ENCODE measurements around the gene TRAPPC3.

Gene TRAPPC3

DNA sequence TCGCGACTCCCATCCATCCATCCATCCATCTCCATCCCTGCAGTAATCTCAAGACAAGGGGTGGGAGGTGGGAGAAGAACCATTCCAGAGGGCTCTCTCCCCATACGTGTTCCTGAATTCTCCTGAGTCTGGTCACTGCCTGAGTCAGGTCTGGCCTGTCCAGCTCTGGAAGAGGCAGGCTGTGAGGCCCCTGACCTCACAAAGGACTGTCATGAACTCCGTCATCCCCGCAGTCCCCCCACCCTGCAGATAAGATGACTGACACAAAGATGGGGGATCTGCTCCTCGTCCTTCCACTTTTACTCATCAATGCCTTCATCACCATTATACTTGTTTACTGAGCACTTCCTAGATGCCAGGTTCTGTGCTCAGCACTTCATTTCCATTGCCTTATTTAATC is 5.0 kb upstream of the TRAPPC3 start:
- no peak for DNase-seq (ENCODE audit: low spot score)

DNA sequence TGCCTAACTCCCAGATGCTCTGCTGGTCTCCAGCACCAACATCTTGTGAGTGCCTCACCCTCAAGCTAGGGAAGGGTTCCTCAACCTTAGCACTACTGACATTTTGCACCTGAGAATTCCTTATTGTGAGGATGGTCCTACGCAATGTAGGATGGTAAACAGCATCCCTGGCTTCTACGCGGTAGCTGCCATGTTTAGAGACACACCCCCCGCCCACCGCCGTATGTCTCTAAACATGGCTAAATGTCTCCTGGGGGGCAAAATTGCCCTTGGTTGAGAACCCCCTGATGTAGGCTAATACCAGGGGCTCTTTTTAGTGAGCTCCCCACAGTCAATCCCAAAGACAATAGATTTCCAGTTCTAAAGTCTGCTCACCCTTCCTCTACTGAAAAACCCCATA is 4.2 kb upstream of the TRAPPC3 start:
- DNase-seq (ENCODE audit: low spot score) = no peak

DNA sequence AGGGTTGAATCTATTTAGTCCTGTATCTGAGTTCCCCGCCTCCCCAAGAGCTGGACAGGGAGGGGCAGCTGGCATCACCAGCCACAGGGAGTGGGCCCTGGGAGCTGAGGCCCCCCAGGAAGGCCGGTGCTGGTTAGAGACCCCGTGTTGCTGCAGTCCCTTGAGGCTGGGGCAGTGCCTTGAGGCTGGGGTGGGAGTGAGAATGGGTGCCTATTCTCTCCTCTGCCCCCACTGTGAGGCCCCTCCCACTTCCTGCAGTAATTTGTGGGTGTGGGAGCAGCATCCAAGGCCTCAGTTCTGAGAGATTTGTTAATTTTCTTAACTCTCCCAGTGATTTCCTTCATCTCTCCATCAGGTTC is 2.5 kb upstream of the TRAPPC3 start:
- no peak for DNase-seq (ENCODE audit: low spot score)

DNA sequence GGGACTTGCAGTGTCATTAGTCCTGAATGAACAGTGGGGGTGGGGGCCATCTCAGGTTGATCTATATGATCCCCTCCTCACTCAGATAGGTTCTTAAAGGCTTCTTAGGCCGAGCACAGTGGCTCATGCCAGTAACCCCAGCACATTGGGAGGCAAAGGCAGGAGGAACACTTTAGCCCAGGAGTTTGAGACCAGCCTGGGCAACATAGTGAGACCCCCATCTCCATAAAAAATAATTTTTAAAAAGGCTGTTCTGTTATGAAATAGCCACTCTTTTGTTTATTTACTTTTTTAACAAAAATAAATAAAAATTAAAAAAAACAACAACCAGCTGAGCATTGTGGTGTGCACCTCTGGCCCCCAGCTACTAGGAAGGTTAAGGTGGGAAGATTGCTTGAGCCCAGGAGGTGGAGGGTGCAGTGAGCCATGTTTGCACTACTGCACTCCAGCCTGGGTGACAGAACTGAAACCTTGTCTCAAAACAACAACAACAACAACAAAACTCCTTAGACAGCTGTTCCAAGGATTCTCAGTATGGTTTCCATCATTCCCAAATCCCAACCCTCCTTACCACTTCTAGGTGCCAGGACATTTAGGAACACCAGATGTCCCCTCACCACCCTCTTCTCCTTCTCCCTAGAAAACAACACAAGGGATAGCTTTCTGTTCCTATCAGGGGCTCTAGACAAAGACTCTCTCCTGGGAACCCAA is 2.0 kb upstream of the TRAPPC3 start:
- no peak for DNase-seq (ENCODE audit: low spot score)

DNA sequence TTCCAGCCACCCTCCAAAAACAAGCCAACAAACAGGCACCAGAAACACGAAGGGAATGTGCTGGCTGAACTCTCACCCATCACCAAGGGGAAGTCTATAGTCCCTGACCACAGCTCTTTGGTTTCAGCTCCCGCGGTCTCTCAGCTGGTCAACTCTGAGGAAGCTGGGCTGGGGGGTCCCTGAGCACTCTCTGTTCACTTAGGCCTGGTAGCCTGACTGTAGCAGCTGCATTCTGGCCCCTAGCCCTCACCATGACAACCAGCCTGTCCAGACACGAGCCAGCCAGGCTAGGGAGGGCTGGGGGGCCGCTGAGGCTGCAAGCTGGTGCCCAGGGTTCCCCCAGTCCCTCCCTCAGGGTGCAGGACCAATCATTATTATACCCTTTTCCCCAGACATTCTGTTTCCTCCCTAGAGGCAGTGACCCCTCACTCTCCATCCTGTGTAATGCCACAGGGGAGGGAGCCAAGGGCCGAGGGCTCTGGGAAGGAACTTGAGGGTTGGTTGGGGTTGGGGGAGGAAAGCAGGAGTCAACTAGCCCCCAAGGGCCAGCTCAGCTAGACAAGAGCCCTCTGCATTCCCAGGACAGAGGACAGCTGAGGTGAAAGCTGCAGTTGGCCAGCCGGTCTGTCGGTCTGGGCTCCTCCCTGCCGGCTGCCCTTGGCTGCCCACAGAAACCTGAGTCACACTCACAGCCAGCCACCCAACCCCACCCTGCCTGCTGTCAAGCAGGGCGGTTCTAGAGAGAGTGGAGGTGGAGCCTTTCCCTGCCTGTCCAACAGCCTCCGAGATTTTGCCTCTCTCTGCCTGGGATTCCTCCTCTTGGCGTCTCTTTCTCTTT is 1.2 kb upstream of the TRAPPC3 start:
- peak; percentile 86 for DNase-seq (ENCODE audit: low spot score)

DNA sequence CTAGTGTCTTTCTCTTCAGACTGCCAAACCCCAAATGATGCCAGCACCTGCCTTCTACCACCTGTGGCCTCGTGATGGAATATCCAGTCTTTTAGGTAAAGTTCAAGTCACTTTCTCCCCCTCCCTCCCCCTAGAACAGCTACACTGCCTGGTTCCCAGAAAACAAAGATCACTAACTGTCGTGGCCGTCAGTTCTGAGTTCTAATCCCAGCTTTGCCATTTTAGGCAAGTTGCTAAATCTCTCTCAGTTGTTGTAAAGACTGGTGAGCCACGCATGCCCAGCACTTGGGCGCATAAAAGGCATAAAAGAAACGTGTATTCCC is 648 bp upstream of the TRAPPC3 start:
- DNase-seq (ENCODE audit: low spot score) = no peak

DNA sequence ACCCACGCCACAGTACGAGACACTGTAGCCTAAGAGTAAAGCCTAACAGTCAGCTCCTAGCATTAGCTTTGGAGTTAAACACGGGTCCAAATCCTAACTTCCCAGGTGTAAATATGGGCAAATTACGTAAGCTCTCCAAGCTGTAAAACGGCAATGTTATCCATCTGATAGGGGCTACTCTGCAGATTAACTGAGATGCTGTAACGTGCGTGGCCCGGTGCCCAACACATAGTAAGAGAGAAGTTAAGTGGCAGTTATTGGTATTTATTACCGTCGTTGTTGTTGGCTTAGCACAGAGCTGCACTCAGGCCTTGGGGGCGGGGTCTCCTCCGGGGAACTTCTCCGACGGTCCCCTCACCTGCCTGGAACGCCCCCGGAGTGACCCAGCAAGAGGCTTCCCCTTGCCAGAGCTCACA is 457 bp downstream of the TRAPPC3 start:
- DNase-seq (ENCODE audit: low spot score) = no peak

DNA sequence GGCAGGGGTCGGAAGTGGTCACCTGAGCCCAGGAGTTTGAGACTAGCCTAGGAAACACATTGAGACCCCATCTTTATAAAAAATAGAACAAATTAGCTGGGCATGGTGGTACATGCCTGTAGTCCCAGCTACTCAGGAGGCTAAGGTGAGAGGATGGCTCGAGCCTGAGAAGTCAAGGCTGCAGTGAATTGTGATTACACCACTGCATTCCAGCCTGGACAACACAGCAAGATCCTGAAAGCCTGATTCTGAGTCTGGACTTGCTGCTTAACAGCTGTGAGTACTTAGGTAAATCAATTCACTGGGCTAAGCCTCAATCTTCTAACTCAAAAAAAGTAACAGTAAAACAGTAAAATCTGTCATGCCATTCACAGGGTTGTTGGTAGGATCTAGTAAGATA is 4.9 kb downstream of the TRAPPC3 start:
- DNase-seq (ENCODE audit: low spot score) = no peak

DNA sequence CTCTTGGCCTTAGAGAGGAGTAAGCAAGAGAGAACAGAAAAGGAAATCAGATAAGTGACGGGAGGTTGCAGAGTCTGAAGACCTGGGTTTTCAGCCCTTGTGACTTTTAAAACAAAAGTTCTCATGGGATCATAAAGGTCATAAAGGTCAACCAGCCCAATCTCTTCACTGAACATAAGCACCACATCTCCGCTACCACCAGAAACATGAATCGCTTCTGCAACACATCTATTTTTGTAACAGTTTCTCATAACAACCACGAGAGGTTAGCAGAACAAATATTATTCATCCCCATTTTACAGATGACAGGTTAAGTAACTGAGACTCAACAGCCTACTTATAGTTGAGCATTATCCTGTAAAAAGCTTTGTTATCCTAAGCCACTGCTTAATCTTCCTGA is 5.9 kb downstream of the TRAPPC3 start:
- no peak for DNase-seq (ENCODE audit: low spot score)

DNA sequence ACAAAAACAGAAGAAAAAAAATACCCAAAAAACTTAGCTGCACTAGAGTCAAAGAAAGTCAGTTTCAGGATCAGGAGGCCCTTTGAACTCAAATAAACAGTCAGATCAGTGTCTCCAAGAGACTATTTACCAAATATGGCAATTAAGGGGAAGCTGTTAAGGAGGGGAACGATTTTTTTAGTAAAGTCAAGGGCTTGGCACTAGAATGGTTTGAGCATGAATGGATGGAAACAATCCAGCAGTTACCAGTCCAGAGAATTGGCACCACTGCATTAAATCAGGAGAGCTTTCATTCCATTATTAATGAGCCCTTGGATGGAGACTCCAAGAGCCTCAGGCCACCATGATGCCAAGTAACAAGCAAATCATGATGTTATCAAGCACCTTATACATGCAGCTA is 7.2 kb downstream of the TRAPPC3 start:
- DNase-seq (ENCODE audit: low spot score) = no peak

DNA sequence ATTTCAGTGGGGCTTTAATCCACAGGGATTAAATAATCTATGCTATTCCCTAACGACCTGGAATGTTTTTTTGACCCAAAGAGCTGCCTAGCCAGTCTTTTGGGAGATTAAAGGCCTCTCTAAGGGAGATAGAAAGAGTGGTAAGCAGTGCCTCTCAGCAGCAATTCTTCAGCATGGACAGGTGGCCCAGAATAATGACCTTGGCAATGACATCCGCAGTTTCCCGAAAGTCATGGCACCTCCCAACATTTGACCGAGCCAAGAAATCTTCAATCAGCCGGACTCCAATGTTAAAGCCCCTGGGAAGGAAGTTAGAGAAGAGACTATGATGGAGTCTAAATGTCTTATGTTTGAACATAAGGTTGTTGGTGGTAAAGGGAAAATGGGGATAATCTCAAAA is 9.8 kb downstream of the TRAPPC3 start:
- DNase-seq (ENCODE audit: low spot score) = no peak

DNA sequence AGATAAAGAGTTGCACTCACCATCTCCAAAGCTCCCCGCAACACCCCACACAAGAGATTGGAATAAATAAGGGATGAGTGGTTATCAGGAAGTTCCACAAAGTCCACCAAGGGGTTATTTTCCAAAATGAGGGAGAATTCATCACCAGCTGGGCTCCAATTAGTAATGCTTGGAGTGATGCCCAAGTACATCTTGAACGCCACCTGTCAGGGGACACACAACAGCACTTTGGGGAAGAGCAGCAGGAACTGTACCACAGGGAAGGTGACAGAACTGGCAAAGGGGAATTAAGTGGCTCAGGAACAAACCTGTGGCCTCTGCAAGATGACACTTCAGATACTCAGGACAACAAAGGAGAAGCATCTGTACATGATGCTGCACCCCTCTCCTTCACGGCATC is 11.5 kb downstream of the TRAPPC3 start:
- DNase-seq (ENCODE audit: low spot score) = no peak

DNA sequence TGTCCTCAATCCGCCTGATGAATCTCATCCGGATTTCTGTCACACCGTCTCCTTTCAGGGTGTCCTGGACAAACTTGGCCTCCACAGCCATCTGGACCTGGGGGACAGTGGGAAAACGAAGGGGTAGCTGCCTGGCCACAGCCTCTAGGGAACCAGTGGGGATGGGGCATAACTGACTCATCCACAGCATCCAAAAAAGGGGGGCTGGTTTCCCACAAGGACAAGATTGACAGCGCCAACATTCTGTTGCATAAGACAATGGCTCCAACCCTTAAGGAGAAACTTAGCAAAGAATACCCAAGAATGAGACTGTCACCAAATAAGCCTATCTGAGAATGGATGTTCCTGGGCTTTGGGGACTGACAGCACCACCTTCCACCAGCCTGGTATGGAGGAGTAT is 12.1 kb downstream of the TRAPPC3 start:
- no peak for DNase-seq (ENCODE audit: low spot score)

DNA sequence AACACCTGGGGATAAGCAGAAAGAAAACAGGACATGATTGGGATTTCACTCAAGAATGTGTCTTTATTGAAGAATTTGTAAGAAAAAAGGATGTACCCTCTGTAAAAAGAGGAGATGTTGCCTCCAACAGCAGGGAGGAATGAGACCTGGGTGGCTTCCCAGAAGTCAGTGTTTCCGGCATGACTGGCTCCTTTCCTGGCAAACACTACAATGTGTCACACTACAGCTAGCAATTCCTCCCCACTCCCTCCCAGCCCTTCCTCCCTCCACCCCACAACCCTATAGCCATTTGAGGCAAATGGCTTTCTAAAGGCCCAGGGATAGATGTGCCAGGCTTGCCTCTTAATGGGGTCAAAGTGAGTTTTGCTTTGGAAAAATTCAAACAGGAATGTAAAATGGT is 12.8 kb downstream of the TRAPPC3 start:
- no peak for DNase-seq (ENCODE audit: low spot score)

DNA sequence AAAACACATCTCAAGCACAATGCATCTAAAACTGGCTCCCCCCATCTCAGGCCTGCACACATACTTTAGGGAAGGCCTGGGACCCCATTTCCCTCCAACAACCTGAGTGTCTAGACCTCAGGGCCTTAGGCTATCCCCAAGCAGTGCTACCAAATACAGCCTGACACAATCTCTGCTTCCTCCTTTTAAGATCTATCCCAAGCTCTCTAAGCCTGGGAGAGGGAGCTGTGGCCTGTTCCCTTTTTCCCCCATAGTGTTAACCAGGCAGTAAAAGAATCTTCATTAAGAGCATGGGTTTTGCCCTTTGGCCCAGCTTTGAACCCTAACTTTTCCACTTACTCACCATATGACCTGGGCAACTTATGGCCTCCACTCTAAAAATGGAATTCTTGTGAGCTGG is 13.5 kb downstream of the TRAPPC3 start:
- DNase-seq (ENCODE audit: low spot score) = no peak

DNA sequence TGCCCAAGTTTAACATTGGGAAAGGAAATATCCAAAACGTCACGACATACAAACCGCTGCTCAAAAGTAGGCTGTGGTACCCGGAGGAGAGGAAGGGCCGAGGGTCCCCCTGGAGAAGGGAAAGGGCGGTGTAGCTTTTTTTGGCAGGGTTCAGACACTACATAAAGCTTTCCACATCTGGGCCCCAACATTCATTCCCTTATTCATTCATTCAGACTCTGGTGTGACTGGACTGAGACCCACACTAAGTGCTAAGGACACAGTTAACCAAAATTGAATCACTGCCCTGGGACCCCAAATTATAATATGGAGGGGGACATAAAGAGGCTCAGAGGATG is 14.0 kb downstream of the TRAPPC3 start:
- DNase-seq (ENCODE audit: low spot score) = no peak

DNA sequence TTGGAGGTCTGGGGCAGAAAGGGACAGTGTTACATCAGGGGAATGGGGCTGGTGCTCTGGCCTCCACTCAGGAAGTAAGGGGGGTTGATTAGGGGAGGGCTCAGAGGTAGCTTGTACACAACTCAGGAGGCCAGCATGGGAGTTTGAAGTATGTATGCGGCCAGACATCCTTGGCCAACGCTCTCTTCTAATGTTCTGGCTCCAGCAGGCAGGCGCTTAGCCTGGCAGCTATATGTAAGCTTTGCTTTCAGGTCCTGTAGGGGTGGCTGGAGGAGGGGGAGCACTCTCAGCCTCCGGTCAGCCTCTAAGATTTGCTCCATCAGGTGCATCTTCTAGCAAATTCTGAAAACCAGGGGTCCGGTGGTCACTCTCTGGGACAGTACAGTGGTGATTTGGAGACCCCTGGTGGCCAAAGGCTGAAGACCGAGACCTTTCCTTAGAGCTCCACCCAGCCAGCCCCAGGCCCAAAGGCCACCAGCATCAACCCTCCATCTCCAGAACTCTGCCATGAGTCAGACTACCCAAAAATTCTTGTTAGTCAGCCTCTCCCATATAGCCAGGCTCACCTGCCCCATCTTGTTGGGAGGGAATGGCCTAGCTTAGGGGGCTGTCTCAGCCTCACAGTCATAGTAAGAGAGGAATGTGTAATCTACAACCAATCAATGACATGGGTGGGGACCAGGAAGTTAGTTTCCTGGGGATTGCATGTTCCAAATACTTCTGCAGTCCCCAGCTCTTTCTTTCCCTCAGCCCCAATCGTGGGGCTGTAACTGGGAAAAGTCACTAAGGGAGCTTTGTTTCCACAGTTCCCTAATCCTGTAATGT is 14.6 kb downstream of the TRAPPC3 start:
- peak; percentile 49 for DNase-seq (ENCODE audit: low spot score)

DNA sequence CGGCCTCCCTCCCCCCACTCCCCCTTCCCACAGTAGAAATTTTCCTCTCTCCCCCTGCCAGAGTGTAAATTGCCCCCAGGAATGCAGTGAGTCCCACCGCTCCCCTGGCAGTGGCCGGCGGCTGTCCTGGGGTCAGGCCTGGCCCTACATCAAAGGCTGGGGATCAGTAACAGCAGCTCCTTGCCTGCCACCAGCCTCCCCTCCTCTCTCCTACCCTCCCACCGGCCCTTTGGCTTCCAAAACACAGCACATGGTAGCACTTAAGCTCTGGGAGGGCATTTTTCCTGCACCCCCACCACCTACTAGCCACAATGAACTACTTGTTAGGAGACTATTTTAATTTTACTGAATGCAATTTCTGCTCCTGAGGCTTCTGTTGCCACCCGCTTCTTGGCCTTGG is 15.3 kb downstream of the TRAPPC3 start:
- DNase-seq (ENCODE audit: low spot score) = no peak

DNA sequence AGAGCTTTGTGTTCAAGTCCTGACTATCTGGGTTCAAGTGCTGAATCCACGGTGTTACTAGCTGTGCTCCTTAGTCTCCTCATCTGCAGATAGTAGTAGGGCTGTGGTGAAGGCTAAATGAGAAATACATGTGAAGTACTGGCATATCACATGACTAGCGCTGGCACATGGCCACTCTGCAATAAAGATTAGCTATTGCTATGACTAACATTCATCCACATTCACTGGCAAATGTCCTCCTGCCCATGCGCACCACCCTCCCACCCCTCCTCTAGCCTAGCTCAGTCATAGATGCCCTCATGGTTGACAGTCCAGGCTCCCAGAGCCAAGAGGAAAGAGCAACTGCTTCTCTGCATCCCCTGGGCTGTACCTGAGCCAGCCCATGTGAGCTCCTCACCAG is 15.8 kb downstream of the TRAPPC3 start:
- no peak for DNase-seq (ENCODE audit: low spot score)

DNA sequence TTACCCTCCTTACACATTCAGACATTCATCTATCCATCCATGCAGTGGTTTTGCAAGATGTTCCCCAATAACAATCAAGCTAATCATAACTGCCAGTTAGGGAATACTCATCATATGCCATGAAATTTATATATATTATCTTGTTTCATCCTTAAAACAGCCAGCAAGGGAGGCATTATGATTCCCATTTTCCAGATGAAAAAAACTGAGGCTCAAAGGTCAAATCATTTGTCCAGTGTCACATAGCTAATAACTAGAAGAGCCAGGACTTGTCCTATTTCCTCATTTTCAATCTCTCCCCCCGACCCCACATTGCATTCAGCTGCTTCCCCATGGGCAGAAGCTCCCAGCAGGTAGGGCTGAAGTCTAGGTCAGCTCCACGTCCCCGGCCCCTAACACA is 17.3 kb downstream of the TRAPPC3 start:
- no peak for DNase-seq (ENCODE audit: low spot score)

DNA sequence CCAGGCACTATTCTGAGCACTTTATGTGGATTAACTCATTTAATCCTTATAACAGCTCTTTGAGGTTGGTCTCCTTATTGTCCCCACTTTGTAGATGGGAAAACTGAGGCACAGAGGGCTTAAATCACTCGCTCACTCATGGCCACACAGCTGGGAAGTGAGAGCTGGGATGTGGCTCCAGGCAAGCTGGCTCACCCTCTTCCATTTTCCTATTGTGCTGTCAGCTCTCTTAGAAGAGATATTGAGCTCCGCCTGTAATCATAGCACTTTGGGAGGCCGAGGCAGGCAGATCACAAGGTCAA is 20.4 kb downstream of the TRAPPC3 start:
- no peak for DNase-seq (ENCODE audit: low spot score)

DNA sequence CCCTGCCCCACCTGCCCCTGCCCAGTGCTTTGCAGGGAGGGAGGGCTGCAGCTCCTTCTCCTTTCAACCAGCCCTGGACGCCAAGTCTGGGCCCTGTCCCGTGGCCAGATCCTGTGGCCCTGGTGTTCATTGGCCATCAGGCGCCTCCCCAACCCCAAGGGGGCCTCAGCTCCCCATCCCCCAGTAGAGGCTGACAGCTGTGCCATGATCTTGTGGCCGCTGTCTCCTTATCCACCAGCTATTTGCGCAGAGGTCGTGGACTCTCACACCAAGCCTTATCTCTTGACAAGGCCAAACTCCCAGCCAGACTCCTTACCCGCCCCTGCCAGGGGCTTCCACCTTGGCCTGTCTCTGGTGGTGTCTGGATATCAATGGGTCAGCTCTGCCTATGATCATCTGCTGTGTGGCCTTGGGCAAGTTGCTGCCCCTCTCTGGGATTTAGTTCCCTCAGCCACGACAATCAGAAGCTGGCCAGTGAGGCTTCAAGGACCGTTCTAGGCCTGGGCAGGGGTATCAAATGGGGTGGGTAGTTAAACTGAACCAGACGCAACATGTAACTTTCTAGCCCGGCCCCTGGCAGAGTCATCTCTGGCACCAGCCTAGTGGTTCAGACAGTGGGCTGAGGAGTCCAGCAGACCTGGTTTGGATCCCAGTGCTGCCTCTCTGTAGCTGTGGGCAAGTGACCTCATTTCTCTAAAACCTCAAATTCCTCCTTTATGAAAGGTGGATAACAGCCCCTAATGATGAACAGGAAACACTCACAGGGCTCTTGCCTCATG is 21.0 kb downstream of the TRAPPC3 start:
- DNase-seq (ENCODE audit: low spot score) = no peak
